ENCODE measurements around the gene KPNA3. TPM values are rescaled to one million over a fixed set of nuclear protein-coding genes. Genes with fewer than 3 reads are reported as not detected.

The KPNA3 gene
- total and polyA plus RNA-seq, 2 experiments from 2014 or later = 30.5 to 55.7 TPM

- Histone ChIP-seq H3K36me3 (ENCODE audit: insufficient read depth) (no peaks in the 10 kb centered on the region), H3K79me2 (replicated peaks; ENCODE audit: insufficient read depth) (peaks cover 100% of the 10 kb centered on the region), H3K4me1 (ENCODE audit: insufficient read depth) (peaks cover 22% of the 10 kb centered on the region), H3K27ac (ENCODE audit: low read depth) (no peak overlapping the region), H3K4me3 (no peak overlapping the region), H3K9me2 (ENCODE audit: insufficient read depth) (no peaks in the 10 kb centered on the region), H4K20me1 (replicated peaks; ENCODE audit: insufficient read depth) (peaks cover 34% of the 10 kb centered on the region), H3F3A (replicated peaks; ENCODE audit: low read depth) (no peaks in the 10 kb centered on the region), H3K4me2 (no peak overlapping the region), H3K27me3 (ENCODE audit: insufficient read depth) (no peaks in the 10 kb centered on the region), H2AFZ (no peak overlapping the region)
- Mint-ChIP-seq H3K36me3 (ENCODE audit: low read depth) (no peaks in the 10 kb centered on the region), H3K27ac (no peak overlapping the region), H3K4me3 (no peak overlapping the region), H3K27me3 (ENCODE audit: insufficient read depth, low read depth, poor library complexity) (peaks cover 2% of the 10 kb centered on the region), H3K4me1 (peaks cover 27% of the 10 kb centered on the region), H3K9me3 (no peaks in the 10 kb centered on the region)
- TF ChIP-seq ZNF331 (CRISPR knock-in tag; IDR thresholded peaks at IDR 0.05; ENCODE audit: low read depth) (no peak), ZNF114 (CRISPR knock-in tag; IDR thresholded peaks at IDR 0.05) (no peak), EZH2phosphoT487 (IDR thresholded peaks at IDR 0.05; ENCODE audit: unreplicated experiment) (no peak), POLR2AphosphoS5 (IDR thresholded peaks at IDR 0.05; ENCODE audit: low read depth) (no peak), EZH2 (IDR thresholded peaks at IDR 0.05; ENCODE audit: low read depth, unreplicated experiment) (no peak), JUNB (IDR thresholded peaks at IDR 0.05; ENCODE audit: unreplicated experiment) (no peak), CREB1 (CRISPR knock-in tag; IDR thresholded peaks at IDR 0.05; ENCODE audit: low read depth) (no peak)
- TF ChIP-seq, protein P1, sequence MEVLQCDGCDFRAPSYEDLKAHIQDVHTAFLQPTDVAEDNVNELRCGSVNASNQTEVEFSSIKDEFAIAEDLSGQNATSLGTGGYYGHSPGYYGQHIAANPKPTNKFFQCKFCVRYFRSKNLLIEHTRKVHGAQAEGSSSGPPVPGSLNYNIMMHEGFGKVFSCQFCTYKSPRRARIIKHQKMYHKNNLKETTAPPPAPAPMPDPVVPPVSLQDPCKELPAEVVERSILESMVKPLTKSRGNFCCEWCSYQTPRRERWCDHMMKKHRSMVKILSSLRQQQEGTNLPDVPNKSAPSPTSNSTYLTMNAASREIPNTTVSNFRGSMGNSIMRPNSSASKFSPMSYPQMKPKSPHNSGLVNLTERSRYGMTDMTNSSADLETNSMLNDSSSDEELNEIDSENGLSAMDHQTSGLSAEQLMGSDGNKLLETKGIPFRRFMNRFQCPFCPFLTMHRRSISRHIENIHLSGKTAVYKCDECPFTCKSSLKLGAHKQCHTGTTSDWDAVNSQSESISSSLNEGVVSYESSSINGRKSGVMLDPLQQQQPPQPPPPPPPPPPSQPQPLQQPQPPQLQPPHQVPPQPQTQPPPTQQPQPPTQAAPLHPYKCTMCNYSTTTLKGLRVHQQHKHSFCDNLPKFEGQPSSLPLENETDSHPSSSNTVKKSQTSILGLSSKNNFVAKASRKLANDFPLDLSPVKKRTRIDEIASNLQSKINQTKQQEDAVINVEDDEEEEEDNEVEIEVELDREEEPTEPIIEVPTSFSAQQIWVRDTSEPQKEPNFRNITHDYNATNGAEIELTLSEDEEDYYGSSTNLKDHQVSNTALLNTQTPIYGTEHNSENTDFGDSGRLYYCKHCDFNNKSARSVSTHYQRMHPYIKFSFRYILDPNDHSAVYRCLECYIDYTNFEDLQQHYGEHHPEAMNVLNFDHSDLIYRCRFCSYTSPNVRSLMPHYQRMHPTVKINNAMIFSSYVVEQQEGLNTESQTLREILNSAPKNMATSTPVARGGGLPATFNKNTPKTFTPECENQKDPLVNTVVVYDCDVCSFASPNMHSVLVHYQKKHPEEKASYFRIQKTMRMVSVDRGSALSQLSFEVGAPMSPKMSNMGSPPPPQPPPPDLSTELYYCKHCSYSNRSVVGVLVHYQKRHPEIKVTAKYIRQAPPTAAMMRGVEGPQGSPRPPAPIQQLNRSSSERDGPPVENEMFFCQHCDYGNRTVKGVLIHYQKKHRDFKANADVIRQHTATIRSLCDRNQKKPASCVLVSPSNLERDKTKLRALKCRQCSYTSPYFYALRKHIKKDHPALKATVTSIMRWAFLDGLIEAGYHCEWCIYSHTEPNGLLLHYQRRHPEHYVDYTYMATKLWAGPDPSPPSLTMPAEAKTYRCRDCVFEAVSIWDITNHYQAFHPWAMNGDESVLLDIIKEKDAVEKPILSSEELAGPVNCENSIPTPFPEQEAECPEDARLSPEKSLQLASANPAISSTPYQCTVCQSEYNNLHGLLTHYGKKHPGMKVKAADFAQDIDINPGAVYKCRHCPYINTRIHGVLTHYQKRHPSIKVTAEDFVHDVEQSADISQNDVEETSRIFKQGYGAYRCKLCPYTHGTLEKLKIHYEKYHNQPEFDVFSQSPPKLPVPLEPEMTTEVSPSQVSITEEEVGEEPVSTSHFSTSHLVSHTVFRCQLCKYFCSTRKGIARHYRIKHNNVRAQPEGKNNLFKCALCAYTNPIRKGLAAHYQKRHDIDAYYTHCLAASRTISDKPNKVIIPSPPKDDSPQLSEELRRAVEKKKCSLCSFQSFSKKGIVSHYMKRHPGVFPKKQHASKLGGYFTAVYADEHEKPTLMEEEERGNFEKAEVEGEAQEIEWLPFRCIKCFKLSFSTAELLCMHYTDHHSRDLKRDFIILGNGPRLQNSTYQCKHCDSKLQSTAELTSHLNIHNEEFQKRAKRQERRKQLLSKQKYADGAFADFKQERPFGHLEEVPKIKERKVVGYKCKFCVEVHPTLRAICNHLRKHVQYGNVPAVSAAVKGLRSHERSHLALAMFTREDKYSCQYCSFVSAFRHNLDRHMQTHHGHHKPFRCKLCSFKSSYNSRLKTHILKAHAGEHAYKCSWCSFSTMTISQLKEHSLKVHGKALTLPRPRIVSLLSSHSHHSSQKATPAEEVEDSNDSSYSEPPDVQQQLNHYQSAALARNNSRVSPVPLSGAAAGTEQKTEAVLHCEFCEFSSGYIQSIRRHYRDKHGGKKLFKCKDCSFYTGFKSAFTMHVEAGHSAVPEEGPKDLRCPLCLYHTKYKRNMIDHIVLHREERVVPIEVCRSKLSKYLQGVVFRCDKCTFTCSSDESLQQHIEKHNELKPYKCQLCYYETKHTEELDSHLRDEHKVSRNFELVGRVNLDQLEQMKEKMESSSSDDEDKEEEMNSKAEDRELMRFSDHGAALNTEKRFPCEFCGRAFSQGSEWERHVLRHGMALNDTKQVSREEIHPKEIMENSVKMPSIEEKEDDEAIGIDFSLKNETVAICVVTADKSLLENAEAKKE (CRISPR knock-in tag; IDR thresholded peaks at IDR 0.05) = no peak
- TF ChIP-seq, protein P2, sequence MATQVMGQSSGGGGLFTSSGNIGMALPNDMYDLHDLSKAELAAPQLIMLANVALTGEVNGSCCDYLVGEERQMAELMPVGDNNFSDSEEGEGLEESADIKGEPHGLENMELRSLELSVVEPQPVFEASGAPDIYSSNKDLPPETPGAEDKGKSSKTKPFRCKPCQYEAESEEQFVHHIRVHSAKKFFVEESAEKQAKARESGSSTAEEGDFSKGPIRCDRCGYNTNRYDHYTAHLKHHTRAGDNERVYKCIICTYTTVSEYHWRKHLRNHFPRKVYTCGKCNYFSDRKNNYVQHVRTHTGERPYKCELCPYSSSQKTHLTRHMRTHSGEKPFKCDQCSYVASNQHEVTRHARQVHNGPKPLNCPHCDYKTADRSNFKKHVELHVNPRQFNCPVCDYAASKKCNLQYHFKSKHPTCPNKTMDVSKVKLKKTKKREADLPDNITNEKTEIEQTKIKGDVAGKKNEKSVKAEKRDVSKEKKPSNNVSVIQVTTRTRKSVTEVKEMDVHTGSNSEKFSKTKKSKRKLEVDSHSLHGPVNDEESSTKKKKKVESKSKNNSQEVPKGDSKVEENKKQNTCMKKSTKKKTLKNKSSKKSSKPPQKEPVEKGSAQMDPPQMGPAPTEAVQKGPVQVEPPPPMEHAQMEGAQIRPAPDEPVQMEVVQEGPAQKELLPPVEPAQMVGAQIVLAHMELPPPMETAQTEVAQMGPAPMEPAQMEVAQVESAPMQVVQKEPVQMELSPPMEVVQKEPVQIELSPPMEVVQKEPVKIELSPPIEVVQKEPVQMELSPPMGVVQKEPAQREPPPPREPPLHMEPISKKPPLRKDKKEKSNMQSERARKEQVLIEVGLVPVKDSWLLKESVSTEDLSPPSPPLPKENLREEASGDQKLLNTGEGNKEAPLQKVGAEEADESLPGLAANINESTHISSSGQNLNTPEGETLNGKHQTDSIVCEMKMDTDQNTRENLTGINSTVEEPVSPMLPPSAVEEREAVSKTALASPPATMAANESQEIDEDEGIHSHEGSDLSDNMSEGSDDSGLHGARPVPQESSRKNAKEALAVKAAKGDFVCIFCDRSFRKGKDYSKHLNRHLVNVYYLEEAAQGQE (IDR thresholded peaks at IDR 0.05; ENCODE audit: unreplicated experiment) = no peak
- TF ChIP-seq, protein P3, sequence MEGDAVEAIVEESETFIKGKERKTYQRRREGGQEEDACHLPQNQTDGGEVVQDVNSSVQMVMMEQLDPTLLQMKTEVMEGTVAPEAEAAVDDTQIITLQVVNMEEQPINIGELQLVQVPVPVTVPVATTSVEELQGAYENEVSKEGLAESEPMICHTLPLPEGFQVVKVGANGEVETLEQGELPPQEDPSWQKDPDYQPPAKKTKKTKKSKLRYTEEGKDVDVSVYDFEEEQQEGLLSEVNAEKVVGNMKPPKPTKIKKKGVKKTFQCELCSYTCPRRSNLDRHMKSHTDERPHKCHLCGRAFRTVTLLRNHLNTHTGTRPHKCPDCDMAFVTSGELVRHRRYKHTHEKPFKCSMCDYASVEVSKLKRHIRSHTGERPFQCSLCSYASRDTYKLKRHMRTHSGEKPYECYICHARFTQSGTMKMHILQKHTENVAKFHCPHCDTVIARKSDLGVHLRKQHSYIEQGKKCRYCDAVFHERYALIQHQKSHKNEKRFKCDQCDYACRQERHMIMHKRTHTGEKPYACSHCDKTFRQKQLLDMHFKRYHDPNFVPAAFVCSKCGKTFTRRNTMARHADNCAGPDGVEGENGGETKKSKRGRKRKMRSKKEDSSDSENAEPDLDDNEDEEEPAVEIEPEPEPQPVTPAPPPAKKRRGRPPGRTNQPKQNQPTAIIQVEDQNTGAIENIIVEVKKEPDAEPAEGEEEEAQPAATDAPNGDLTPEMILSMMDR (conservative IDR thresholded peaks at IDR 0.05; ENCODE audit: low read depth in 2 of 2) = no peak
- ATAC-seq (no peak), DNase-seq (ENCODE audit: low spot score) (no peak)
These were observed 10.7 kb downstream of the KPNA3 start for GRCh38 chr13:49781806-49782205.

All from GM23338 (cell line).